GM19395 (cell line): Measurements from ENCODE around the gene CSNK1D.

ENCODE experiments used
- ATAC-seq: cut with Tn5 transposase; IDR thresholded peaks from one replicate; pipeline ENCODE4 v1.9.1; 2021; ENCODE audit warnings: mild to moderate bottlenecking, moderate library complexity; ENCODE audit not compliant: unreplicated experiment

Gene CSNK1D

DNA sequence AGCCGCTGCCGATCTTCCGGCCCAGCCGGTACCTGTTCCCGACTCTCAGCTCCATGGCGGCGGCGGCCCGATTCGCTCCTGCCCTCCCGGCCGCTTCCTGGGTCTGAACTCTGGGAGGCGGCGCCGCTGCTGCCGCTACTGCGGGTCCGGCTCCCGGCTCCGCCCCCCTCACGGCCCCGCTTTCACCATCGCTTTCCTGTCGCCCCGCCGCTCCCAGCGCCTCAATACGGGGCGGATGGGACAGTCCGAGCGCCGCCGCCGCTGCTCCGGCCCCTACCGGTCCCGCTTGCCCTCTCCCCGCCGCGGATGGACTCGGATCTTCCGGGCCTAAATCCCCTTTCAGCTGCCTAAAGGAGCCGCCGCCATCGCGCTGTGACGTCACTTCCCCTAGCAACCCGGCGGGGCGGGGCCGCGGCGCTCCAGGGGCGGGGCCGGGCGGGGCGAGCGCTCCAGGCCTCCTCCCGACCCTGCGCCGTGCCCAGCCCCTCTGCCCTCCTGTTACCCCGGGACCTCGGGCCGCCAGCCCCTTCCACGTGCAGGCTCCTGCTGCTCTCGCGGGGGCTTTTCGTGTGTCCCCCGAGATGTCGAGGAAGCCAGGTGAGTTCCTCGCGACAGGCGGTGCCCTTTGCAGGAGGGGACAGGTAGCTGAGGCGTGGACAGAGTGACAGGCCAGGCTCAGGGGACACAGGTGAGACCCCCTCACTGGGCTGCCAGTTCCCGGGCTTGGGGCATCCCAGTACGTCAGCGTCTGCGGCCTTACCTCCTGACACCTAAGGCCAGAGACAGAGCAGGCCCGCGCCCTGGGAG lies at the start of gene CSNK1D:
TSS of gene CSNK1D (minus strand) at position 374 of the 807 bp plus-strand sequence. CDS start at position 55, 319 bp downstream.
- ATAC-seq, result peak; percentile 79

DNA sequence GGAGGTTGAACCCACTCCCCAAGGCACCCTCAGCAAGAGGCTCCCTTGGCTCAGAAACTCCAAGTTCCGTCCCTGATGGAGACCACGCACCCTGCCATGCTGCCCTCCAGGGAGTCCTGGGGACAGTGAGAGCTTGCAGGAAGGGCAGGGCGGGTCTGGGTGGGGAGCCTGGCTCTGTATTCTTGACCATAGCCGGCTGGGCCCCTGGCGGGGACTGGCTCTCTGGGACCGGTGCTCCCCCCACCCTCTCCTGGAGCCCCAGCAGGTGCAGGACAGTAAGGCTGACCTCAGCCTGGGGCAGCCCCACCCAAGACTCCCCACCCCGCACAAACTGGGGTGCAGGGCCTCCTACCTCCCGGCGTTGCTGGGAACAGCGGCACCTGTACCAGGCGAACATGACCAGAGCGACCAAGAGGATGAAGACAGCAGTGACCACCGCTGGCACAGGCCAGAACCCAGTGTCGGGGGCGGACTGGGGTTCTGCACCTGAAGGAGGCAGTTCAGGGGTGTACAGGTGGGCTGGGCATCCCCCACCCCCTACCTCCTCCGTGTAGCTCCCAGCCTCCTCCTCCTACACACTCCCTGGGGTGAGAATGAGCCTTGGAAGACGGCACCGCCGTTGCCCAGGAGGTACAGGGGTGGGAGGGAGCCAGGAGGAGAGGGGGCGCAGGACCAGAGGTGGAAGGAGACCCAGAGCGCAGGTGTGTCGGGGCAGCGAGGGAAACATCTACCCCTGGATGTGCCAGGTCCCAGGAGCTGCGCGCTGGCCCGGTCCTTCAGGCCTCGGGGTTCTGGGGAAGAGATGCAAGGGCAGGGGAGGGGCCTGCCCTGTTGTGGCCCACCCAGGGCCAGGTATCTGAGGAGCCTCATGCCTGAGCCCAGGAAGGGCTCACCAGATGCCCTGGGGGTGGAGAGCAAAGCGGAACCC lies 49.3 kb upstream of the CSNK1D start:
- no peak for ATAC-seq

DNA sequence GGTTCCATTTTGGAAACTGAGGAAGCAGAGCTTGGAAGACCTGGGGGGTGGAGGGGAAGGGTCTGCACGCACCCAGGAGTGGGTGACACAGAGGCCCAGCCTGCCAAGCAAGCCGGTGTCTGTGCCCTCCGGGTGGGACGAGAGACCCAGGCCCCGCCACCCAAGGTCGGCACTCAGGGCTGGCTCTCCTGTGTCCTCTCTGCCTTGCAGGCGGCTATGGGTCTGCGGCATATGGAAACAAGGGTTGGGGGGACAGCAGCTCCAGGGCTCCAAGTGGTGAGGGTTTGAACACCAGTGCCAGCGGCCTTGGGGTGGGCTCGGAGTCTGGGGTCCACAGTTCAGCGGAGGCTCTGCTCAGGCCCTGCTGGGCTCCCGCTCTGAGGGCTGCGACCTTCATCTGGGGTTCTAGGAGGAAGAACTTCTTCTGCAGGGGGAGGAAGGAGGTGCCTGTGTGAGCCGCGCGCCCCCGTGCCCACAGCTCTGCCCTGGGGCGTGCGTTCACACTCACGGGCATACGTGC lies 48.5 kb upstream of the CSNK1D start:
- no peak for ATAC-seq

DNA sequence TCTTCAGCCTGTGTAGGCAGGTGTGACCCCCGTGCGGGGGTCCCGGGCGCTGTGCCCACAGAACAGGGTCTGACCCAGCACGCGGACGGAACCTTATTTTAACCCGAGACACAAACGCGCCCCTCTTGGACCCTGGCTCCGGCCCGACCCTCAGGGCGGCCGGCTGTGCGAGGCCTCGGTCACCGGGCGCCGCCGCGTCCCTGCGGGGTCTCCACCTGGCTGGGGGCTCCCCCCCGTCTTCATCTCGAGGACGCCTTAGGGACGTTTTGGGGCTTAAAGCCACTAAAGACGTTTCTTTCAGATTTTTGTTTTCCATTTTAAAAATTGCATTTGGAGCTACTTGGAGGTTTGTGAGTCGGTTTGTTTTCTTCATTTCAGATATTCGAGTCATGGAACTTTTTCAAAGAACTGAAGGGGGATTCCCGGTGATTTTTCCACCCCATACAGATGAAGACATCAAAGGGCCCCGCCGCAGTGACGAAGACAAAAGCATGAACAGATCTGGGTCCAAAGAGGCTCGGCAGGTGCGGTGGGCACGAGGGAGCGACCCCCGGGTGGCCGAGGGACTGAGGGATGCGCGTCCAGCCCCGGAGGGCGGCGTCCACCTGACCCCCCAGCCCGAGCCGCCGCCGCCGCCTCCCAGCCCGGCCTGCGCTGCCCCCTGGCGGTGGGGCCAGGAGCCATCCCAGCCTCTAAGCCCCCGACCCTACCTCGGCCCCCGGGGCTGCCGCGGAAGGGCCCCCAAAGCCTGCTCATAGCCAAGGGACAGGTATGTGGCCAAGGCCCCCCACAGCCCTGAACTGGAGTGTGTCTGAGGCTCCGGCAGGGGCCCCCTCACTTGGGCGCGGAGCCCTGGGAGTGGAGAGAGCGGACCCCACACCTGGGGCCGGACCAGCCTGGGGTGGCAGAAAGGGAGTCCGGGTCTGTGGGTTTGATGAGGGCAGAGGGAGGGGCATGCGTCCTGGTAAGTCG lies 47.7 kb upstream of the CSNK1D start:
- ATAC-seq, result no peak

DNA sequence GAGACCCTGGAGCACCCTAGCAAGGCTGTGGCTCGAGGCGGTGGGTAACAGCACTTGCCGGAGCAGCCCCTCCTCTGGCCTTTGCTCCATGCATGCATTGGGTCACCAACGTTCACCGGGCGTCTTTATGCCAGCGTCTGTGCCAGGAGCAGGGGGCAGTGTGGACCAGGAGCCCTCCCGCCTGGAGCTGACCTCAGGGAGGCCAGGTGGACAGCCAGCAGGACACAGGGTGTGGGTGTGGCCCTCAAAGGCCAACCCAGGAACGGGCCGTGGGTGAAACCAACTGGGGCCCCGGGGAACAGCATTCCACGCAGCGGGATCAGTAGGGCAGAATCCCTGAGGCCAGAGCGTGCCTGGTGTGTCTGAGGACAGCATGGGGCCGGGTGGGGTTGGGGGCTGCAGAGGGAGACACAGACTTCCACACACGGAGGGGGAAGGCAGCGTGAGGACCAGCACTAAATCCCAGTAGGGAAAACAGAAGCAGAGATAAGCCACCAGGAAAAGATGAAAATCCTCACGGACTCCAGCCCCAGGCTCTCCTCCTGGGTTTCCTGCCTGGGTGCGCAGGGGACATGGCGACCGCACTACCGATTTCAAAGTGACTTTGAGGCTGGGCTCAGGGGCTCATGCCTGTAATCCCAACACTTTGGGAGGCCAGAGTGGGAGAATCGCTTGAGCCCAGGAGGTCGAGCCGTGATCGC lies 46.8 kb upstream of the CSNK1D start:
- ATAC-seq, result no peak

DNA sequence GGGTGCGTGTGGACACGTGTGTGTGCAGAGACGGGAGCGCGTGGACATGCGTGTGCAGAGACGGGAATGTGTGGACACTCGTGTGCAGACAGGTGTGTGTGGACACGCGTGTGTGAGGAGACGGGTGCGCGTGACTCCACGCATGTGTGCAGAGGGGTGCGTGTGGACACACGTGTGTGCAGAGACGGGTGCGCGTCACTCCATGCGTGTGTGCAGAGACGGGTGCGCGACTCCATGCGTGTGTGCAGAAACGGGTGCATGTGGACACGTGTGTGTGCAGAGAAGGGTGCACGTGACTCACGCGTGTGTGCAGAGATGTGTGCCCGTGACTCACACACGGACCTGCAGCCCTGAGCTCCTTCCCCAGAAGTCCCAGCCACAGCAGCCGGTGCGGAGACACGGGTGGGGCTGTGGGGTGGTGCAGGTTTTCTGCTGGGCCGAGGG lies 46.1 kb upstream of the CSNK1D start:
- ATAC-seq, result no peak

DNA sequence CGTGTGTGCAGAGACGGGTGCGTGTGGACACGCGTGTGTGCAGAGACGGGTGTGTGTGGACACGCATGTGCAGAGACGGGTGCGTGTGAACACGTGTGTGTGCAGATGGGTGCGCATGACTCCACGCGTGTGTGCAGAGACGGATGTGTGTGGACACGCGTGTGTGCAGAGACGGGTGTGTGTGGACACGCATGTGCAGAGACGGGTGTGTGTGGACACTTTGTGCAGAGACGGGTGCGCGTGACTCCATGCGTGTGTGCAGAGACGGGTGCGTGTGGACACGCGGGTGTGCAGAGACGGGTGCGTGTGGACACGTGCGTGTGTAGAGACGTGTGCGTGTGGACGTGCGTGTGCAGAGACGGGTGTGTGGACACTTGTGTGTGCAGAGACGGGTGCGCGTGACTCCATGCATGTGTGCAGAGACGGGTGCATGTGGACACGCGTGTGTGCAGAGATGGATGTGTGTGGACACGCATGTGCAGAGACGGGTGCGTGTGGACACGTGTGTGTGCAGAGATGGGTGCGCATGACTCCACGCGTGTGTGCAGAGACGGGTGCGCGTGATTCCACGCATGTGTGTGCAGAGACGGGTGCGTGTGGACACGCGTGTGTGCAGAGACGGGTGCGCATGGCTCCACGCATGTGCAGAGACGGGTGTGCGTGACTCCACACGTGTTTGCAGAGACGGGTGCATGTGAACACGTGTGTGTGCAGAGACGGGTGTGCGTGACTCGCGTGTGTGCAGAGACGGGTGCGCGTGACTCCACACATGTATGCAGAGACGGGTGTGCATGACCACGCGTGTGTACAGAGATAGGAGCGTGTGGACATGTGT lies 45.5 kb upstream of the CSNK1D start:
- ATAC-seq, result no peak

DNA sequence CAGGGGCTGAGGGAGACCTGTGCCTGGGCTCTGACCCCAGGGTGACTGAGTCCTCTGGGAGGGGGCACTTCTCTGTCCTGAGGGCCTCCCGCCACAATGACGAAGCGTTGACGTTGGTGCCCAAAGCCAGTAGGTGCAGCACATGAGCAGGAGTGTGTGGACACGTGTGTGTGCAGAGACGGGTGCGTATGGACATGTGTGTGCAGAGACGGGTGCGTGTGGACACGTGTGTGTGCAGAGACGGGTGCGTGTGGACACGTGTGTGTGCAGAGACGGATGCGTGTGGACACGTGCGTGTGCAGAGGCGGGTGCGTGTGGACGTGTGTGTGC lies 44.6 kb upstream of the CSNK1D start:
- no peak for ATAC-seq

DNA sequence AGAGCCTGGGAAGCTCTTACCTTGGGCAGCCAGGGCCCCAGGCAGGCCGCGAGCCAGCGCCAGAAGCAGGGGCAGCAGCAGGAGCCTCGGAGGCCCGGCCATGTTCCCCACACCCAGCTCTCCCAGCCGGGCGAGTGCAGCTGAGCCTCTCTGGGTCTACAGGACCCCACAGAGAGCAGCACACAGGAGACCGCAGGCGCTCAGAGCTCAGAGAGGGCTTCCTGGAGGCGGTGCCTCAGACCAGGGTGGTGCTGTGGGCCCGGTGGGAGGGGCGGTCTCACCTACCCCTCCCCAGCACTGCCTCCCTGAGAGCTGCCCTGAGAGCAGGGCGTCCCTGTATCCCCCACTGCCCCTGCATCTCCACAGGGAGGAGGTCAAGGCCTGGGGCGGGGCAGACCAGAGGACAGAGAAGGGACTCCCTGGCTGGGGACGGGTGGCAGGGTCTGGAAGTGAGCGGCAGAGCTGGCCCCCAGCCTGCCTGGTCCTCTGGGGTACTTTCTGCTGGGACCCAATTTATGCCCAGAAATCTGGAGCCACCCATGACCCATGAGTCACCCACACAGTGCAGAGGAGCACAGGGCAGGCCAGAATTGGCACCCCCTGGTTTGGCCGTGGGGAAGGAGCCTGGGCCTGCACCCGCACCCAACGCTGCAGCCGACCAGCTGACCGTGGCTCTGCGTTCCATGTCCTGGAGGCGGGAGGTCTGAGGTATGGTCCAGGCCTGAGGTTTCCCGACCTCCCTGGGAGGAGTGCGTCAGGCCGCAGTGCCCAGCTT lies 44.1 kb upstream of the CSNK1D start, which contains the start of gene CD7:
TSS of gene CD7 (minus strand) at position 215 of the 775 bp plus-strand sequence. CDS start at position 102, 113 bp downstream.
- ATAC-seq, result no peak

DNA sequence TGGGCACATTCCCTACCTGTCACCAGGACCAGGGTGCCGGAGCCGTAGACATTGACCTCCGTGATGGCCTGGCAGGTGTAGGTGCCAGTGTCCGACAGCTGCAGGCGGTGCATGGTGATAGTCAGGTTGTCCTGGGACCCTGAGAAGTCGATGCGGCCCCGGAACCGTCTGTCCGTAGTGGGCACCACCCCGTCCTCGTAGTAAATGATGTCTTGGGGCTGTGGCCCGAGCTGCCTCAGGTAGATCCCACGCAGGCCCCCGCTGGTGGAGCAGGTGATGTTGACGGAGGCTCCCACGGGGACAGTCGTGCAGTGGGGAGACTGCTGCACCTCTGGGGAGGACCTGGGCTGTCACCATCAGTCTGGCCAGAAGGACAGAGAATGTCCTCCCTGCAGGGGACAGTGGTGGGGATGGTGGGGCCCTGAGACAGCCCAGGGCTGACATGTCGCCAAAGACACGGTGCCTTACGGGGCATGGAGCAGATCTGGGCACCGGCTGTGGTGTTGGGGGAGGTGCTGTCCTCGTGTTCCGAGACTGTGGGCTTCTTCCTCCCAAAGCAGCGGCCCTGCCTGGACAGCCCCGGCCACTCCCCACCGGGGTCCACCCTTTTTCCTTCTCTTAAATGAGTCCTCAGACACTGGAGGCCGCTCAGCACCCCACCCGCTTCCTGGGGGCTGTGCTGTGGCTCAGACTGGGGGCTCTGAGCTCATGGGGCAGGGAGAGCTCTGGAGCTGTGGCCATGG lies 43.3 kb upstream of the CSNK1D start:
- no peak for ATAC-seq

DNA sequence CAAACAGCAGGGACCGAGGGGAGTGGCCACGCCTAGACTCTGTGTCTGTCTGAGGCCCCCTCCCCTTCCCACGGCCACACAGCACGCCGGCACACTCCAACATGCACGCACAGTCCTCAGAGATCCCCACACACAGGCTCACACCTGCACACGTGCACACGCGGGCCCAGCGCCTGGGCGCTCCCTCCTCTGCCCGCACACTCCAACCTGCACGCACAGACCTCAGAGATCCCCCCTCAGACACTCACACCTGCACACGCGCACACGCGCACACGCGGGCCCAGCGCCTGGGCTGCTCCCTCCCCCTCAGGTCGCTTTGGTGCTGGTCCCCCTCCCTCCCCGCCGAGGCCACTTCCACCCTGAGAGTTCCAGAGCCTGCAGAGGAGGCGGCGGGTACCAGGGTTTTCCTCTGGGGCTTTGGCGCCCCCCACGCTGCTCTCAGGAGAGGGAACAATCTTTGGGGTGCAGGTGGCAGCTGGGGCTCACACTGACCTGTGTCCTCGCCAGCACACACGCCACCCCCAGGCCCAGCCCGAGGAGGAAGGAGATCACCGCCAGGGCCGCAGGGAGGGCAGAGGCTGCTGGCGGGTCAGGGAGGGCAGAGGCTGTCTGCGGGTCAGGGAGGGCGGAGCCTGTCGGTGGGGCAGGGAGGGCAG lies 42.3 kb upstream of the CSNK1D start:
- ATAC-seq, result no peak

DNA sequence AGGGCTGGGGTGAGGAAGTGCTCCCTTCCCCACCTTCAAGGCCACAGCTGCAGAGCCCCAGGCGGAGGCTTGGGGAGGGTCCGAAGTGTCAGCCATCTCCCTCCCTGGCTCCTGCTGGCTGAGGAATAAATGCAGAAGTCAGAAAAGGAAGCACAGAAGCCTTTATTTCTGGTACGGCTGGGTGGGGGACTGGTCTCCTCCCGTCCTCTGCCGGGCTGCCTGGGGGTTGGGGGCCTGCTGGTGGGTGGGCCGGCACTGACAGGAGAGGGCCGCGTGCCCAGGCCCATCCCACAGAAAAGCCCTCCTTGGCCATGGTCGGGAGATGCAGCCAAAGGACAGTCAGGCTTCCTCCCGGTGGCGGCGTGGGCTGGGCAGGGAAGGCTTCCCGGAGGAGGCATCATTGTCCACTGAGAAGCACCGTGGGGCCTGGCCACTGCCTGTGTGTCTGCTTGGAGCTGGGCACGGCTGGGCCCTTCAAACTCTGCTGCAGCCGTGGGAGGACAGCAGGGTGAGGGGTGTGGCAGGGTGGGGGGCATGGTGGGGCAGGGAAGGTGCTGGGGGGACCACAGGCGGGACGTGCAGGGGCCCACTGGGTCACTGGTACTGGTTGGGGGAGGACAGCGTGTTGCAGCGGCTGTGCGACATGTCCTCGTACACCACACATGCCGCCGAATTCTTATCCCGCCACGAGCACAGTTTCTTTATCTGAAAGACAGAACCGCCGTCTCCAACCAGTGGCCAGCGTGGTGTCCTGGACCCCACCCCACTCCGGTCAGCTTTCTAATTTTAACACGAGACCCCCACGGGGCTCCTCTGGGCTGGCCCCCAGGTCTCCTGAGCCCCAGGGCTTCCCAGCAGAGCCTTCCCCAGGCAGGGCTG lies 41.5 kb upstream of the CSNK1D start:
- no peak for ATAC-seq

DNA sequence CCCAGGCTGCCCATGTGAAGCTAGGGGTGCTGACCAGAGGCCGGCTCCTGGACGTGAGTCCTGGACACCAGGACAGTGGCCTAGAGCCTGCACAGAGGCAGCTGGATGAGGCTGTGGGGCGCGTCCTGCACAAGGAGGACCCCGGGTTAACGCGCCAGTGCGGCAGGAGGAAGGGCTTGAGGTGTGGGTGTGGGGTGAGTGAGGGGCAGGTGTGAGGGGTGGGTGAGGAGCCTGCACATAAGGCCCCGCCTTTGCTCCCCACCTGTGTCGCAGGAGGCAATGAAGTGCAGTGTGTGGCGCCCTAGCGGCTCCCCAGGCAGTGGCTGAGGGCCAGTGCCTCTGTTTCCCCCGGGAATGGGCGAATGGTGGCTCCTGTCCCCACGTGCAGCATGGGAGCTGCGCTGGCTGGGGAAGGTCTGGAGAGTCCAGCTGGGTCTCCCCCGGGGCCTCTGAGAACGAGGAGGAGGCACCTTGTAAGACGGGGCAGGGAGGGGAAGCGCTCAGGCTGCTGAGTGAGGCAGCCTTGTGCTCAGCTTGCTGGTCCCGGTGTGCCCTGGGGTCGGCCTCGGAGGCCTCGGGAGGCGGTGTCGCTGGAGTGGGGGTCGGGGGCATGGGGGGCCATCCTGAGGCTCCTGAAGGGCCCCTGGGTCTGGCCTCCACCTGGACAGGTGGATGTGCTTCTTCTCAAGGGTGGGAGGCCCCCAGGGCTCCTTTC lies 40.7 kb upstream of the CSNK1D start:
- ATAC-seq, result no peak

DNA sequence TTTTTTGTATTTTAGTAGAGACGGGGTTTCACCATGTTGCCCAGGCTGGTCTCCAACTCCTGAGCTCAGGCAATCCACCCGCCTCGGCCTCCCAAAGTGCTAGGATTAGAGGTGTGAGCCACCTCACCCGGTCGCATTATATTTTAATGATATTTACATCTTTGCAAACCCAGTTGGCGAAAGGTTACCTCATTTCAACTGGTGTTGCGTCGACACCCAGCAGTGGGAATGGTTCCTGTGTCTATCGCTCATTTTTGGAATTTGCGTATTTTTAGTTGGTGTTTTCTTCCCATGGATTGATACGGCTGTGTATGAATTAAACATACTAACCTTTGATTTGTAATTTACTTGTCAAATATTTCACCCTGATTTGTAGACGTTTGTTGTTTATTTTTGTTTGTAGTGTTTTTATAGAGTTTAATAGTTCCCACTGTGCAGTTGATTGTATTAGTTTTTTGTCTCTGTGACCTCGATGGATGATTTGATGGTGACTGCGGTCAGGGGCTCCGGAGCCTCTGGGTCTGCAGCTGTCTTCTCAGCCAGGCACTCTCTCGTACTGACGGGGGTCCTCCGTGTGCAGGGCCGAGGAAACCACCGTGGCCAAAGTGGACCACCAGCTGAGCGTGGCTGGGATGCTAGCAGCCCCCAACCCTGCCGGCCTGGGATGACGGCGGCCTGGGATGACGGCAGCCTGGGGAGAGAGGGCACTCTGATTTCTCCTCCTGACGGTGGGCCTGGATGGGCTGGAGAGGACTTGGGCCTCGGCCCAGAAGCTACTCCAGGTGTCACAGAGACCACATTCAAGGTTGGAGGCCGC lies 39.9 kb upstream of the CSNK1D start:
- no peak for ATAC-seq
